ENCODE results near the gene RAPGEF2.
"Not testable (repeated sequence)": the region's sequence is repeated elsewhere in the genome, so short reads cannot be mapped to it uniquely, and the experiment has no call there.

The RAPGEF2 gene

DNA sequence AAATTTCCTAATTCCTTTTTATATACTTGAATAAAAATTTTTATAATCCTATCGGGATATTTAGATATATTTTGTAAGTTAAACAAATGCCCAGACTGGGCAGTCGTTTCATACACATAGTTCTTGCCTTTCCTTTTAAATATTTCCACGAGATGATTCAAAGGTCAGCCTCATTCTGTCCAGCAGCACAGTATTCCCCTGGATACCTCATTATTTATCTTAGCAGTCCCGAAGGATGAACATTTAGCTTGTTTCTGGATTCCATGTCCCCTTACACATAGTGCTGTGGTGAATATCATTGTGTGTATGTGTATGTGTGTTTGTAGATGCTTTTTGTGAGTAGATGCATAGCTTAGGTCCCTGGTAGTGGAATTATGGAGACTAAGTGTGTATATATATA lies 38.3 kb downstream of the RAPGEF2 start:
- no peak for DNase-seq

DNA sequence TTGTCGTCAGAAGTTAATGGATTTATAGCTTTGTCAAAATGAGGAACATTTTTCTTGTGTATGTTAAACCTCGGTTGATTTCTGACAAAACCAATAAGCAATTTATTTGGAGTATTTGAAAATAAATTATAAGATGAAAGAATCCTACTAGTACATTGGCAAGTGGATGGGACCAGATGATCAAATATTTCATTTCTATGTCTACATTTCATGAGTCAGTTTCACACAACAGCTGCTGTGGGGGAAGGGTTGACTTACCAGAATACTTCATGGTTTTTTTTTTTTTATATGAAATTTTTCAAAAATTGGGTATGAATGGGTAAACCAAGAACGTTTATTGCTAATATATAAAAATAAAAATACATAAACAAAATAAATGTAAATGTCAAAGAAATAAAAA lies 39.4 kb downstream of the RAPGEF2 start:
- DNase-seq: no peak

DNA sequence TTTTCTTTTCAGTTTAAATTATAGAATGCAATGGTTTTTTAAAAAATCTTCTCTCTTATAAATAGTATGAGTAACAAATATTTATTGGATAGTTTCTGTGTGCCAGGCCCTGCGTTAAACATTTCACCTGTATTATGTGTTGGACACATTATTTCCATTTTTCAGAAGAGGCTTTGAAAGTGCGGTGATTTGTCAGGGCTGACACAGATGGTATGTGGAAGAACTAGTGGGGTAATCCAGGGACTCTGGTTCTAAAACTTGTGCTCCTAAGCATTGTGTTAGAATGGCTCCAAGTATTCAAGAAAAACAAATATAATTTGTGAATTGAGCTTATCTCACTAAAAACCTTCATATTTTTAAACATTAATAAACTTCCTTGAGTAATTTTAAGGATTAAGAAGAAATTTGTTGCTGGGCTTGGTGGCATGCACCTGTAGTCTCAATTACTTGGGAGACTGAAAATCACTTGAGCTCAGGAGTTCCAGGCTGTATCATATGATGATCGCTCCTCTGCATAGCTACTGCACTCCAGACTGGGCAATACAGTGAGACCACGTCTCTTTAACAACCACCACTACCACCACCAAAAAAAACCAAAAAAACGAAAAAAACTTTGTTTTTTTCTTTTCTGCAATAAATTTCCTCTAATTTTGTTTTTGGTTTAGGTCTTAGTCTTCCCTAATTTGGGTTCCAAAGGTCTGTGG lies 40.0 kb downstream of the RAPGEF2 start:
- DNase-seq: no peak

DNA sequence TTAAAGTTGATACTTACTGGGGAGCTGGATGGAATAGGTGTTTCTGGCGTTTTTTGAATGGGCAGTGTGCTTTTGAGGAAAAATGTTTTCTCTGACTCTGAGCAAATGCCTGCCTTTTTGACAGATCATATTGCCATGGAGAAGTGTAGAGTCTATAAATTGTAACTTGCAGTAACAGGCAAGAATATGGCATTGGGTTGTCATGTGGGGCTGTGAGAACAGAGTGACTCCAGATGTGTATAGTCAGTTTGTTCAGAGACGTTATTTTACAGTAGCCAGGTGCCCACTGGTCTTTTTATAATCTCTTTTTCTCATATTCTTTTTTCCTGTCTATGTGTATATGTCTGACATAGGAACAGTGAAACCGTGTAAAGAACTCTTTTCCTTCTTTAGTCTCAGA lies 40.8 kb downstream of the RAPGEF2 start:
- DNase-seq: no peak

DNA sequence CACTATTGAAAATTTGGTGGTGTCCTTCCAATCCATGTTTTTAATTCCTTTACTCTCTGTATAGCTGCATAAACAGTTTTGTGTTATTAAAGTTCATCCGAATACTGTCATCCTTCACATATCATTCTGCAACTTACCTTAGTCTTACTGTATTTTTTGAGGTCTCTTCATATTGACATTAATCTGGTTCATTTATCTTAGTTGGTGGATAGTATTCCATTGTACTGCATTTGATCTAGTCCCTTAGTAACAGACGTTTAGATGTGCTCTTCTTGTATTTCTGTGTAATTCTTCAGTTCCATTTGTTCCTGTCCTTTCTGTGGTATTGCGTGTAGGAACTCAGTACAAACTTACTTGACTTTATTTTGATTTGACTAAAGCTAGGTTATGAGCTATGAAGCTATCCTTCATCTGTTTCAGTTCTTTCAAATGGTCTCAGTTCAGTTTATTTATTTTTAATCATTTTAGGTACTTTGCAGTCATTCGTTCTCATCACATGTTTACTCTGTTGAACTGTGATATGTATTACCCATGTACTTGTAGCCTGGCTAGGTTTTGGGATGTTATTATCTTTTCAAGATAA lies 41.3 kb downstream of the RAPGEF2 start:
- DNase-seq: no peak

DNA sequence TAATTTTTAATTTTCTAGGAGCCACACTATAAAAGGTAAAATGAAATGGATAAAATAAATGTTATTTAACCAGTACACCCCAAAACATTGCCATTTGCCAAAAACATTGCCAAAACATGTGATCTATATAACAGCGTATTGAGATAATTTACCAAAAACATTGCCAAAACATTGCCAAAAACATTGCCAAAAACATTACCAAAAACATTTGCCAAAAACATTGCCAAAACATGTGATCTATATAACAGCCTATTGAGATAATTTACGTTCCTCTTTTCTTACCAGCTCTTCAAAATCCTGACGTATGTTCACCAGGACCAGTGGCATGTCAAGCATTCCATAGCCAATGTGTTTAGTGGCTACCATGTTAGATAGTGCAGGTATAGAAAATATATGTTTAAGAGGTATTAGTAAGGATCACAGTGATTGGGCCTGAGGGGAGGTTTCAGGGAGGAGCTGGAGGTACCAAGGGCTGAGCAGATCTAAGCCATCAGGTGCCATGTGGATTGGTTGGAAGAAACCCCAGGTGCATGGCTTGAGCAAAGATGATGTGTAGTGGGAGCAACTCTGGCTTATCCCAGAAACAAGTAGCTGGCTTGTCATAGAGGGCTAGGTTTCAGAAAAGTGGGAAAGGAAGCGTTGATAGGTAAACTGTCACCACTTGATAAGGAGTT lies 42.6 kb downstream of the RAPGEF2 start:
- DNase-seq: no peak

DNA sequence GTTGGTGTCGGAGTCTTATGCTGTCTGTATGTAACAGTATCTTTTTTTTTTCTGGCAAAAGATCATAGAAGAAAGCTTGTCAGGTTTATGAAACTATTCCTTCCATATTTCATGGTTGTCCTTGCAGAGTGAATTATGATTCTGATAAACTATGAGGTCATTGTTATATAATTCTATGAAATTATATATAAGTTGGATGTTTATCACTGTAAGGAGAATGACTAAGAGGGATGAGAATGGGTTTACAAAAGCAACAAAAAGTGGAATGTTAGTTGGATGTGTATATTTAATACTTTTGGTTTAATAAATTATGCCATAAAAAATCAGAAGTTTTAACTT lies 43.1 kb downstream of the RAPGEF2 start:
- DNase-seq: no peak

DNA sequence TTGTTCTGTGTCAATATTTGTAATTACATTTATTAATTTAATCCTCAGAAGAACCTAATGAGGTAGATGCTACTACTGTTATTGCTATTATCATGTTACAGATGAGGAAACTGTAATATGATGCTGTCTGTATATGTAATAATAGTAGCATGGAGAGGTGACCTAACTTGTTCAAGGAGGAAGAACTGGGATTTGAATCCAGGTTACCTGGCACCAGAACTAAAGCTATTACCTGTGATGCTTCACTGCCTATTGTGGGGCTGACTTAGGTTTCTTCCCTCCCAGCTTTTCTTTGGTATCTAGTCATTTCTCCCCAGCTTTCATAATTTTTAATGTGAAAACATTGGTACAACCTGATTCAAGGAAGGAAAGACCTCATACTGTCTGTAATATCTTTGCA lies 43.6 kb downstream of the RAPGEF2 start:
- DNase-seq: no peak

DNA sequence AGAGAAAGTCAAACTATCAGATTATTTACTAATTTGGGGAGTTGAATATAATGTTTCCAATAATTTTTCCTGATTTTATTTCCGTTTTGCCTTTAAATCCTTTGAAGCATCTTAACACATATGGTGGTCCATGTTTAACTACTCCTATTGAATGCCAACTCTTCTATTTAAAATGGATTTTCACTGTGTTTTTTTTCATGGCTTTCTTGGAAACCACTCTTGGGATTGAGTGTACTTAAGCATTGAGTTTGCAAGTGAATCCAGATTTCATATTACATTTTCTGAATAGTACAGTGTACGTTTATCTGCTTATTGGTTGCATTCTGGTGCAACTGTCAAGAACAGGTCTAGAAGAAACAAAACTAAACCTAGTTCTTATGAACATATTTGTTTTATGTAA lies 45.6 kb downstream of the RAPGEF2 start:
- DNase-seq: no peak

DNA sequence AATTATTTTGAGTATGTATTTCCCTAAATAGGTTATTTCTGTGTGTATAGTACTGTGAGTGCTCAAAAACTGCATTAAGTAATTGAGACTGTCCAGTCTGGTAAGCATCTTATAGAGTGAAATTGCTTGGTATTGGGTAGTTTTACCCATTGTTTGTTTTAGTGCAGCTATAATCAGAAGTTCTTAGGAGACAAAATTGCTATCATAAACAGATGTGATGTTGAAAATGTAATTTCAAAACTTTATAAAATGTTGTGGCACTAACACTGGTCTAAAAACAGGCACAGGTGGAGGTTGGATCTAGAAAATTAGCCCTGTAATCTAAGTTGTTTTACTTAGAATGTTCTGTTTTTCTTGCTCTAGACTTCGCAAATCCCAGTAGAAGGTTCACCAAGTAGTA lies 46.8 kb downstream of the RAPGEF2 start:
- DNase-seq: no peak

DNA sequence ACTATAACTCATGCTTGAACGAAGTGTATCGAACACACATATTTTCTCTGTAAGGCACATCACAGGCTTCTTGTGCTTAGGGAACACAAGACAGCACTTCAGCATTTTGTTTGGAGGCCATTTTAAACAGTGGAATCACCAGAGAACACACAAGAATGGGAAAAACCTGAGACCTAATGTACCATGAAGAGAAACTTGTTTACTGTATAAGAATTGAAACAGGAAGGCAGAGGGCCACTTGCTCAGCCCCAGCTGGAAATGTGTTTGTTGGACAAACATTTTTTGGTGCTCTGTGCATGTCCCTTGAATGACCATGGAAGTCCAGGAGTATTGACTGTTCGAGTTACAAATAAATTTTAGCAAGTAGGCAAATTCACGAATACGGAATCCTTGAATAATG lies 47.5 kb downstream of the RAPGEF2 start:
- no peak for DNase-seq

DNA sequence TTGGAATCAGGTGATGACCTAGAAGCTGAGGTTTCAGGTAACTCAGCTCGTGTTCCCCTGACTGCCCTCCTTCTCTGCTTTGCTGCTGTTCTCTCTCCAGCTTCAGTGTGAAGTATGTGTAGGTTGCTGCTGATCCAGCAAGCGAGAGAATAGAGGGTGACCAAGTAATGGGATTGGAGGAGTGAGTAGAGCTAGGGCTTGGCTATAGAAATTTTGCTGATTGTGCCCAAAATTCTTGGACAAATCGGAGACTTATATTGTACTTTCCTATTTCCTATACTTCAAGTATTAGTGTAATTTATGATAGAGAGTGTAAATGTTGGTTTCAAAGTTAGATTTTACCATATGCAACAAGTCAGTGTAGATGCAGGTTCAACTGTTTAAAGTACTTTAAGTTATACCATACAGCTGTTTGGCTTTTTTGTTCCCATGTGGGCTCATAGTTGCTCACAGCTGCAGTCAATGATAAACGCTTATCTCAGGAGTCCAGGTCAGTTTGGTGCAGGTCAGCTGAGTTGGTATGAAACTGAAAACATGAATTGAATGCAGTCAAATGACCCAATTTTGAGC lies 48.0 kb downstream of the RAPGEF2 start:
- DNase-seq: no peak

DNA sequence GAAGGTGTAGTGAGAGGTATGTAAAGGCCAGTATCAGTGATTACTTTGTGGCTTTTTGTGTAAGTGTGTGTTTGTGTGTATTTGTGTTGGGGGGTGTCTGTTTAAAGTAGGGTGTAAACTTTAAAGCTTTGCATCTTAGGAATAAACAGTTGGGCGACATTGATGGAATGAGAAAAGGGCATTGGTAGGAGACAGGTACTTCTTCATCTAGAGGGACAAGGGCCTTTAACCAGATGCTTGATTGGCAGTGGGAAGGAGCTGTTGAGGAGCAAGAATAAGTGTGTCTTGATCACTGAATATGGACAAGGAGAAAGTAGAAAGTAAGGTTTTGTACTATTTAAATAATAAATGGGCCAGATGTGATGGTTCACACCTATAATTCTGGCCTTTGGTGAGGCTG lies 48.8 kb downstream of the RAPGEF2 start:
- no peak for DNase-seq

DNA sequence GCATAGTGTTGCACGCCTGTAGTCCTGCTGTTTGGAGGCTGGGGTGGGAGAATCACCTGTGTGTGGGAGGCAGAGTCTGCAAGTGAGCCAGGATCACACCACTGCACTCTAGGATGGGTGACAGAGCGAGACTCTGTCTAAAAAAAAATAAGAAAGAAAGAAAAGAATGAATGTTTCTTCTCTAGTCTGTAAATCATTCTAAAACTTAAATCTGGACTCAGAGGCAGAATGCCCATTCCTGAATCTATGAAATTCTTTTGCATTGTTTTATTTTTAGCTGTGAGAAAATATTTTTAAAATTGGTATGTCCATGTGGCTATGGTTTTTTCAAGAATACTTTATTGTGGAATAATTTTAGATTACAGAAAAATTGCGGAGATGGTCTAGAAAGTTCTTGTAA lies 49.3 kb downstream of the RAPGEF2 start:
- DNase-seq: no peak

DNA sequence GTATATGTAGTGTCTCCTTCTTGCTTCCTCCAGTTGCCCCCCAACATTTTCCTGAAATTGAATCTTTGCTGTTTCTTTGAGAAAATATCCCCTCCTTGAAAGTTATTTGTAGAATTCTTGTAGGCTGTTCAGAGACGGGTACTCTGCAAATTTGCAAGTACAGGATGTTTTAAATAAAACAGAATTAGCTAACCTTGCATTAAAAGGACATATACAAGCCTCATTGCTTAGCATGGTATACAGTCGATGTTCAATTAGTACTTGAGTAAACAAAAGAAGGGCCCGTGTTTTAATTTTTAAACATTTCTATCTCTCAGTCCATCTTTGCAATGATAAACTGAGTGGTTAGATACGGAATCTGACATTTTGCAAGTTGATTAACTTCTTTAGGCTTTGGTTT lies 50.8 kb downstream of the RAPGEF2 start:
- DNase-seq: no peak

DNA sequence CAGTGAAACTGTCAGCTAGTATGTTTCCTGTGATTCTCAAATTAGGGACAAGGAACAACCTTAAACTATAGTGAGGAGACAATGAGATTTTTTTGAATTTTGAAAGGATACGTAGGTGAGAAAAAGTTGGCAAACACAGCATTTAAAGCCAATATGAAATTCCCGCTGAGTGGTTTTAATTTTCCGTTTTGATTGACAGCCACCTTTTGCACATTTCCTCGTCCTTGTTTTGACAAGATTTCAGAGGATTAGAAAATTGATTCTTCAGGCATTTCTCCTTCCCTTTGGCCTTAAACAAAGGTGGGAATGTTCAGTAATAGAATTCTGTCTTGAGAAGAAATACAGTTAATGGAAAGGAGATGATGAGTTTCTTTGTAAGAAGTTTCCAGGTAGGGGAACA lies 52.2 kb downstream of the RAPGEF2 start:
- no peak for DNase-seq

DNA sequence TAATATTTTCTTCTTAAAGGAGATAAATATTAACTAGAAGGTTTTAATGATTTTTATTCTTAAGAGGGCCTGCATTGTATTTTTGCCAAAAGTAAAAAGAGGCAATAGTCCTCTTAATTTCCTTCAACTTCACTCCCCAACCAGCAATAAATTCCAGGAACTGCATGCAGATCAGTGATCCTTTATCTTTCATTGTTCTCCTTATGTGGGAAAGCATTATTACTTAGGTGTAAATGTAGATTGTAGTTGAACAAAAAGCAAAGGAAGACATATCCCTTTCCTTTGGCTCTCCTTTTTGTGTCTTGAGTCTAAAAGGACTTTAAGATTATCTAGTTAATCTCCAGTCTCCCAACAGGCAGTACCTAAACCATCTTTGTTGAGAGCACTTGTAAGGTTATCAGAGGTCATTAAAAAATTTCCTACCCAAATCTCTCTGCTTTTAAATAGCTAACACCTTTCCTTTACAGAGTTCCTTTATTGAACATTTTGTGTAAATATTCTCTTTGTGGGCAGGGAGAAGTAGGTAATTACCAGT lies 55.3 kb downstream of the RAPGEF2 start:
- no peak for DNase-seq

DNA sequence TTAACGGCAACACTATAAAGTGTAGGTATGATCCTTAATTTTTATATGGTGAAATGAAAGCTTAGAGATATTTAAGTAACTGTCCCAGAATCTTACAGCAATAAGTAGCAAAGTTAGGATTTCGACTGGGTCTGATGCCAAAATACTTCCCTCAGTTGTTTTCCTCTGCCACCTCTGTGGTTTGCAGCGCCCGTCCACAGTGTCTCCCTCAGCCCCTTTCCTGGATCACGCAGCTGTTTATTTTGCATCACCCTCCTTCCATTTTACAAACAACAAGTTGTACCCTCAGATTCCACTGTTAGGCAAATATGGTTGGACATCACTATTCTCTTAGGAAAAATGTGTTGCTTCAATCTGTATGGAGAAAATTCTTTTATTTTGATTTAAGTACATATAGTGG lies 56.1 kb downstream of the RAPGEF2 start:
- DNase-seq: no peak

DNA sequence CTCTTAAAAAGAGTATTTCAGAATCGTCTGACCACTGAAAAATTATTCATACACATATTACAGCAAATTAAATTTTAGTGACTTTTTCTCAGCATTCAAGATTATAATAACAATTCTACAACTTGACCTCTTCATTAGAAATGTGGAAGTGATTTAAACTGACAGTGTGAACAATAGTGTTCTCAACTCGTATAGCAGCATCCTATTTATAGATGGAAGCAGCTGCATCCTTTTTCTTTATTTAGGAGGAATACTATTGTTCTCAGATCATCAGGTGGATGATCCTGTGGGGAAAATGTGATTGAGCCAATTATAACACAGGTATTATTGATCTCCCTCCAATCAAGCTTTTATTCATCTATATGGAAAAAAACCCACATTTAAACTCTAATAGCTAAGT lies 56.7 kb downstream of the RAPGEF2 start:
- no peak for DNase-seq

DNA sequence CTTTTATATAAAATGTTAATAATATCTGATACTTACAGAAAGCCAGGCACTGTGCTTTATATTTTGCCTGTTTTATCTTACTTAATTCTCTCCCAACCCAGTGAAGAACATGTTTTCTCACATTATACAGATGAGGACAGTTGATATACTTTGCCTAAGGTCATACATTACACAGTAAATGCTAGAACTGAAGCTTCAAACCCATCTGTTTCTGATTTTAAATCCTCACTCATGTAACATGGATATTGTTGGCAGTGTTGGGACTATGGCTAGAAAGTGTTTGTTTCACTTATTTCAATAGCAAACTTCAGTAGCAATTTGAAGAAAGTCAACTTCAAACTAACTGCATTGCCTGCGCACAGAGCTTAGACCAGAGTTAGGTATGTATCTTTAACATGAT lies 57.4 kb downstream of the RAPGEF2 start:
- DNase-seq: no peak

DNA sequence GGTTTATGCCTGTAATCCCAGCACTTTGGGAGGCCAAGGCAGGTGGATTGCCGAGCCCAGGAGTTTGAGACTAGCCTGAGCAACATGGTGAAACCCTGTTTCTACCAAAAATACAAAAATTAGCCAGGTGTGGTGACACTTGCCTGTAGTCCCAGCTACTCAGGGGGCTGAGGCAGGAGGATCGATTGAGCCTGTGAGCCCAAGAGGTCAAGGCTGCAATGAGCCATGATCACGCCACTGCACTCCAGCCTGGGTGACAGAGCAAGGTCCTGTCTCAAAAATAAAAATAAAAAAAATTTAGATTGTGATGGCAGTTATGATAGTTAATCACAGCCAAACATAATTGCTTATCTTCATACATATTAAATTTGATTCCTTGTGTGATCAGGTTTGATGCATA lies 58.6 kb downstream of the RAPGEF2 start:
- not testable (repeated sequence) for DNase-seq

DNA sequence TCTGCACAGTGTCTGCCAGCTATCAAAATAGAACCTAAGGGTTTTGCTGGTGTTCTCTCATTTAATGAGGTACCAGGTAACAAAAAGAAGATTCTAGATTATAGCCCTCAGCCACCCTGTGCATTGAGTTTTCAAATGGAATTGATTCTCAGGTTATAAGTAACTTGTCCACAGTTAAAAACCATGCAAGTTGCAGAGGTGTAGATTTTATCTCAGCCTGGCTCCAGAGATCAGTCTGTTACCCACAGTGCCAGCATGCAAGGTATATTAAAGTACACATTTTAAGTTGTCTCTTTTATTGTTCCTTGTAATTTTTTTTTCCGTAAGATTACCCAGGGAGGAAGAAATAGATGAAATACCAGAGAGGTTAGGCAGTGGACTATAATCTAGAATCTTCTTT lies 59.7 kb downstream of the RAPGEF2 start:
- DNase-seq: no peak

DNA sequence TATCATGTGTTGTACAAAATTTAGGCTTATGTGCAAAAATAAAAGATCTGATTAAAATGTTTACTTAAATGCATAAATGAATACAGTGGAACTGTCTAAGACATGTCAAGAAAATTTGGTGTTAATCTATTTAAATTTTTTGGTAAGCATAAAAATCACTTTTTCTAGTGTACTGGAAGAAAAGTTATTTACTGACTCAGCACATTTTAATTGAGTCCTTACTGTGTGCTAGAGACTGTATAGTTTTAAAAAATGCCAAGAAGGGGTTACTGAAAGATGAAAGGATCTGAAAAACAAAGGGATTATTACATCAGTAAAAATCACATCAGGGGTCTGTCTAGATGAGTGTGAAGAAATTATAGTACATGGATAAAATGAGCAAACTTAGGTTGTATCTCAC lies 60.6 kb downstream of the RAPGEF2 start:
- DNase-seq: no peak

All from T1000 (cell line).